GM12801 (cell line): ENCODE results near the gene ATOH8.

Experiments
- TF ChIP-seq, protein P1 (sequence below): IDR thresholded peaks from one replicate; pipeline ENCODE4 v1.5.1; 2011; ENCODE audit warnings: control low read depth; ENCODE audit not compliant: insufficient read length; ENCODE audit errors: extremely low read depth

Gene ATOH8

DNA sequence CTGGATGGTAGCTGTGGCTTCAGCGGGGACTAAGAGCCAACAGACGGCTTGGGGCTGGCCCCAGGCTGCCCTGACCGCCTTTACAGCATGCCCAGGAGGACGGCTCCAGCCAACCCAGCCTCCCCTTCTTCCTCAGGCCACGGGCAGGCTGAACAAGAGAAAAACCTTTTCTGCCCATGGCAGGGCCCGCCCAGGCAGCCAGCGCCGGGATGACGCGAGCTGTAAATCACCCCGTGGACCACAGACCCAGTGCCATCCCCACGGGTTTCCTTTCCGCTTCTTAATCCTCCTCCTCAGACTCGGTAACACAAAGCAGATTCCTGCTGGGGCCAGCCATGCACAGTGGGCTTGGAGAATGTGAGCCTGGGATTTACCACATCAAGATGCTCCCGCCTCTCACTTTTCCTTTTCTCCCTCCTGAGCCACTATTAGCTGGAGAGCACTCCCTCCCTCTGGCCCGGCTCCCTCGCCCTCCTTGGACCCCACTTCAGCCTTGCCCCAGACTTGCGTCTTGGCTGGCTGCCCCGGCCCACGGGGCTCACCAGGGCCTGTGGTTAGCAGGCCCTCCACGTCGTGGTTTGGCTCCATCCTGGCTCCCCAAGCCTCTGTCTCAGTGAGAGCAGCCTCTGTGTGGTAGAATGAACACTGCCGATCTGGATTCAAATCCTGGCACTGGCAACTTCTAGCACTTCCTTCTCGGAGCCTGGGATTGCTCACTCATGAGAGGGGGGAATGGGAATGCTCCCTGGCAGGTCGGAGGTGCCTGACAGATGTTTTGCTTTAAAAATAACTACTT, 31.4 kb downstream of the ATOH8 start:
- TF ChIP-seq, protein P1, sequence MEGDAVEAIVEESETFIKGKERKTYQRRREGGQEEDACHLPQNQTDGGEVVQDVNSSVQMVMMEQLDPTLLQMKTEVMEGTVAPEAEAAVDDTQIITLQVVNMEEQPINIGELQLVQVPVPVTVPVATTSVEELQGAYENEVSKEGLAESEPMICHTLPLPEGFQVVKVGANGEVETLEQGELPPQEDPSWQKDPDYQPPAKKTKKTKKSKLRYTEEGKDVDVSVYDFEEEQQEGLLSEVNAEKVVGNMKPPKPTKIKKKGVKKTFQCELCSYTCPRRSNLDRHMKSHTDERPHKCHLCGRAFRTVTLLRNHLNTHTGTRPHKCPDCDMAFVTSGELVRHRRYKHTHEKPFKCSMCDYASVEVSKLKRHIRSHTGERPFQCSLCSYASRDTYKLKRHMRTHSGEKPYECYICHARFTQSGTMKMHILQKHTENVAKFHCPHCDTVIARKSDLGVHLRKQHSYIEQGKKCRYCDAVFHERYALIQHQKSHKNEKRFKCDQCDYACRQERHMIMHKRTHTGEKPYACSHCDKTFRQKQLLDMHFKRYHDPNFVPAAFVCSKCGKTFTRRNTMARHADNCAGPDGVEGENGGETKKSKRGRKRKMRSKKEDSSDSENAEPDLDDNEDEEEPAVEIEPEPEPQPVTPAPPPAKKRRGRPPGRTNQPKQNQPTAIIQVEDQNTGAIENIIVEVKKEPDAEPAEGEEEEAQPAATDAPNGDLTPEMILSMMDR = no peak

DNA sequence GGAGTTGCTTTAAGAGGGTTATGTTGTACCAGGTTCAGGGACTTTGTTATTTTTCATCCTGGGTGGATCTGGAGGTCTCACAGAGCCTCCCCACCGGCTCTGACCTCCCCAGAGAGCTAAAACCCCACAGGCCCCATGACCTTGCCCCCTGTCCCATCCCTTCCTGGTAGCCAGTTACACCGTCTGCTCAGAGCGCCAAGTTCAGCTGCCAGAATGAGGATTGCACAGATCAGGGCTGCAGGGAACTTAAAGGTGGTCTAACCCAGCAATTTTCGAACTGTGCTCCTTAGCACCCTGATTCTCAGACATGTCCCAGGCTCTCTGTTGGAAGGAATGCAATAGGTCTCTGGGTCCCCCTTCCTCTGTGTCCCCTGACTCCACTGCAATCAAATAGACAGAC, 32.1 kb downstream of the ATOH8 start:
- TF ChIP-seq, protein P1 = no peak

DNA sequence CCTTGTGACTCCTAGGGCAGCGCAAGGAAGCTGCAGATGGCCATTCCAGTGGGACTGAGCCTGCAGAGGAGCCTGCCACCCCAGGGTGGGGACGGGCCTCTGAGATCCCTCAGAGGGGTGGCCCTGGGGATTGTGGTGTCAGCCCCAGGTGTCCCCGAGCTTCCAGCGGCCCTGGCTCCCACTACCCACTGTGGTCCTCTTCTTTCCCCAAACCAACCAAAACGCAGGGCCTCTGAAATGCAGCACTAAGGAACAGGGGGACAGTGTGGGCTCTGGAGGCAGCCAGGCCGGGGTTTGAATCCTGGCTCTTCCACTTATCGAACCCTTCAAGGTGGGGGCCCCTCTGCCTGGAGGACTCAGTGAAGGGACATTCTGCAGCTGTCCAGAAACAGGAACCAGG, 32.7 kb downstream of the ATOH8 start:
- TF ChIP-seq, protein P1 = no peak

DNA sequence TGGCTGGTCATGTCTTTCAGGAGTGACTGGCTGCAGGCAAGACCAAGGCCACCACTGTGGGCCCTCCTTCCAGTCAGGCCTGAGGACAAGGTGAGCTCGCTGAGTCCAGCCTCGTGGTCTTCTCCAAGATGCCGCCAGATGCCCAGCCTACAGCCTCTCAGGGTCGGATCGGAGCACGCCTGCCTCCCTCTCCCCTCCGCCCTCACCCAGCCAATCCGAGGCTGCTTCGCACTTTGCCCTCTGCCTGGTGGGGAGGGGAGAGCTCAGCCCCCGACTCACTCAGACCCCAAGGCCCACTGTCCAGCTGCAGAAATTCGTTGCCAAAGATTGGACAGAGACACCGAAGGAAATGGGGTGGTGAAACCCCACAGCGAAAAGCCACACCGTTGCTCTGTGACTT, 33.1 kb downstream of the ATOH8 start:
- TF ChIP-seq, protein P1 = no peak

DNA sequence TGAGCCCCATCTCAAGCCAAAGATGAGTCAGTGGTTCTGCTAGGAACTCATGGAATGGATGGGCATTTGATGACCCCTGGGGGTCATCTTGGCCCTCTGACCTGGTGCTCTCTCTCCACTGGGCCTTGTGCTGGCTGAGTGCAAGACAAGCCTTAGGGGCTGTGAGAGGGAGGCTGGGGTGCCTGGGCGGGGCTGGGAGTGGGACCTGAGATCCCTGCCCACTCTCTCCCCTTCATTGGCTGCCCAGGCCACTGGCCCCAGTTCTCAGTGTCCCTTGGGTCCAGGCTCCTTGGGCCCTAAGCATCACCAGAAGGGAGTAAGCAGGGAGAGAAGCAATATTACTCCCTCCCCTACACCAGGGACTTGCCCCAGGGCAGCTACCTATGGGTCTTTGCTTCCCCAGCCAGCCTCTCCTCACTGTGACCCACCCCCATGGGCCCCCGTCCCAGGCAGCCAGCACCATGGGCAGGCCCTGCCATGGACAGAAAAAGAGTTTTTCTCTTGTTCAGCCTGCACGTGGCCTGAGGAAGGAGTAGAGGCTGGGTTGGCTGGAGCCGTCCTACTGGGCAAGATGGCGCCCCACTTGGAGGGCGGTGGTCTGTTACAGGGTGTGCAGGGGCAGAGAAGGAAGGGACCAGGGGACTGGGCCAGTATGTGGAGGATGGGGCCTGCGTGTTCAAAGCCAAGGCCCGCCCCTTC, 33.6 kb downstream of the ATOH8 start:
- TF ChIP-seq, protein P1 = no peak

DNA sequence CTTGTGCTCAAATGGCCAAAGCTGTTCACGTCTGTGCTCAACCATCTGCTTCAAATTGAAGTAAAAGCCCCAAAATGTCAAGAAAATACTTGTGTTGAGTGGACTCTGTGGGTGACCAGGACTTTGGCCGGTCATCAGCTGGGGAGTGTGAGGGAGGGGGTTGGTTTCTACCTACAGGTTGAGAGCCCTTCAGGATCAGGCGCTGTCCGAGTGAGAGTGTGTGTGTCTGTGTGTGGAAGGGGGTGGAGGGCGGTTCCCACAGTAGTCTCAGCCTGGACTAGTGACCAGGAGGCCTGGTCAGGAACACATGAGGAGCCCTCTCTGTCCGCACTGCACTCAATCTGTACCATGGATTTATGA, 34.2 kb downstream of the ATOH8 start:
- TF ChIP-seq, protein P1 = no peak

DNA sequence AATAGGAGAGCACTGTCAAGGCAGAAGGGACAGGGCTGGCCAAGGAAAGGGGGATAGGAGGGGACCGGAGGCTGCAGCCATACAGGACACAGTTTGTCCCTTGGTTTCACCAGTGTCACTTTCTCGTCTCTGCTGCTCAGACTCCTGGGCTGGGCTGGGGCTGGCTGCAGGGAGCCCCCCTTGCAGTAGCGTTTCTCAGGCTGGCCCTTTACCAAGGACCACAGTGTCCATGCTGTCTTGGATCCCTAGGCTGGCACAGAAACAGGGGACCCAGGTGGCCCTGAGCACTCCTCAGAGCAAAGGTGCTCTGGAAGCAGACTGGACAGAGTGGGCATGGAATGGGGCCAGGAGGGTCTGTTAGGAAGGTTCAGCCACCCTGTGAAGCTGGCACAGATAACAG, 34.8 kb downstream of the ATOH8 start:
- TF ChIP-seq, protein P1 = no peak
